Femur (tissue), 1 donor: ENCODE measurements around the gene ABT1.

Experiments
- DNase-seq: peaks from one replicate; pipeline ENCODE4 v3.0.0-alpha.2; 2017

The ABT1 gene

DNA sequence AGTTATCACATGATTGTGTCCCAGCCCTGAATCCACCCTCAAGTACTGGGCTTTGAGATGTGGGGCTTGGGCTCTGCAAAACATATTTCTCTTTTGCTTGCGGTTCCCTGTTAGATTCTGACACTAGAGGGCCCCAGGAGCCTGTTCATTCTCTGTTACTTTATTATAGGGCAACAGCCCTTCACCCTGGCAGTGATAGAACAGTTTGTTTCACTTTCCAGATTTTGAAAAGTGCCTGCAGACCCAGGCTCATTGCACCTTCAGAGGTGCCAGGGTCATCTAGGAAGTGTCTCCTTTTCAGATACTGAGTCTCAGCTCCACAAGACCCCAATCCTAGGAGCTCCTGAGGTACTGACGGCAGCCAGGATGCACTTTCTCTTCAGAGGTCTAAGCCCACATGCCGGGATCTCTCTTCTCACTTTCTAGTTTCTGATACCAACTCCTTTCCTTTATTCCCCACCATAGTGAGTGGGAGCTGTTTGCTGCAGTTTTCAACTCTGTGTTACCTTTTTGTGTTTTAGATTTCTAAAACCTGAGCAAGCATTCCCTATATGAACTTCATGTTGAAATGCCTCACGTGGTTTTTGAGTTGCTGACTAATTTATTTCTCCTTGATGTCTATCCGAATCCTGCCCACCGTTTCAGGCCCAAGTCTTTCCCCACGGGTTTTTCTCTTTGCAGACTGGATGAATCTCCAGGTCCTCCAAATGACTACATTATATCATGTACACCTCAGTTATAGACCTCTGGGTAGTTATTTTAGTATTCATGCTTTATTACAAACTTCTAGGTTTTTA is 10.9 kb downstream of the ABT1 start:
- peak; percentile 52 for DNase-seq

DNA sequence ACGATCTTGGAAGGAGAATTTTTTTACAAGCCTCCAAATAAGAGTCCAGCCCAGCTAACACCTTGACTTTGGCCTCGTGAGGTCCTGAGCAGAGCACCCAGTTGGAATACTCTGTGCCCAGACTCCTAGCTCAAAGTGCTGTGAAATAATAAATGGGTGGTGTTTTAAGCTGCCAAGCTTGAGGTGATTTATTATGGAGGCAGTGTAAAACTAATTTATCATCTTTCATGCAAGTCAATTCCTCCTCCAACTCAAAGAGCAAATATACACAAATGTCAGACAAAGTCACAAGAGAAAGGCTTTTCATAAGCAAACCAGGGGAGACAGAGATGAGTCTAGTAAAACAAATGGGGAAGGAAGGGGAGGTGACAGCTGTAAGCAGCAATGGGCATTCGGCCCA is 12.7 kb downstream of the ABT1 start:
- no peak for DNase-seq

- no peak for DNase-seq
Measured at GRCh38 chr6:26611599-26611998, 14.8 kb downstream of the ABT1 start.

GRCh38 chr6:26613201-26613600 is 16.4 kb downstream of the ABT1 start:
- DNase-seq, result no peak

DNA sequence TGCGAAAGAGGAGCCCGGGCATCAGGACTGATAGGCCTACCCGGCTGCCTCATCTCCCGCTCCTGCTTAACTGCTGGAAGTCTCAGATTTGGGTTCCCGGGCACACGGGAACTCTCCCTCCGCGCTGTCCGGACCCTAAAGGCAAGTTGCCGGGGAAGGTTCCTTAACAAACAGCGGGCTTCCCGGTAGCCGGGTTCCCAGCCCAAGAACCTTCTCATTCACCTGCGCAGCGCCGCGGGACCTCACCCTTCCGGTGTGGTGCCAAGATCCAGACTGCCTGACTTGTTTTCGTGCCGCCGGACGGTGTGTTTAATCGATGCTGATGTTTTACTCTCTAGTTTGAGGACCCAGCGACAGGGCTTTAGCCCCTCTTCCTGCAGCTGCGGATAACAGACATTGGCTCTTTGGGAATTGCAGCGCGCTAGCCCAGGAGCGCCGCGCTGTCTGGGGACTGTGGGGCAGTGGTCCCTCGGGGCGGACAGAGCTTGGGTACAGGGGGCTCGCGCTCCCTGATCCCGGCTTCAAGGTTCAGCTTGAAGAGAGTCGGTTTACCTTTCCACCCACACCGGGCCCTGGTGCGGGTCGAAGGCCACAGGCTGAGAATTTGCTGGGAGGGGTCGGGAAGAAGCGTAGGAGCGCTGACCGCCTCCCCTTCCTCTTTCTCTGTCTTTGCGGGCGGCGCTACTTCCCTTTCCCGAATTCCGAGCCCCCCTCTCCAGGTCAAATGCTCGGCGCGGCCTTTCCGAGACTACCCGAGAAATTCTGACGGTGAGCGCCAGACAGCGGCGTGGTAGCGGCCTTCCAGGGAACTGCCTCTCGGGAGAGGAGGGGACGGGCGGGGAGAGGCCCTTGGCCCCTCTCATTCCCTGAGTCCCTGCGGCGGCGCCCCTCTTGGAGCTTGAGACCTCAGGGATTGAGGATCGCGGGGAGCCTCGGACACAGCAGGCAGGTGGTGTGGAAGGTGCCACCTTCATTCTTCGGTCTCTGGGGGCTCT is 17.2 kb downstream of the ABT1 start:
- no peak for DNase-seq

DNA sequence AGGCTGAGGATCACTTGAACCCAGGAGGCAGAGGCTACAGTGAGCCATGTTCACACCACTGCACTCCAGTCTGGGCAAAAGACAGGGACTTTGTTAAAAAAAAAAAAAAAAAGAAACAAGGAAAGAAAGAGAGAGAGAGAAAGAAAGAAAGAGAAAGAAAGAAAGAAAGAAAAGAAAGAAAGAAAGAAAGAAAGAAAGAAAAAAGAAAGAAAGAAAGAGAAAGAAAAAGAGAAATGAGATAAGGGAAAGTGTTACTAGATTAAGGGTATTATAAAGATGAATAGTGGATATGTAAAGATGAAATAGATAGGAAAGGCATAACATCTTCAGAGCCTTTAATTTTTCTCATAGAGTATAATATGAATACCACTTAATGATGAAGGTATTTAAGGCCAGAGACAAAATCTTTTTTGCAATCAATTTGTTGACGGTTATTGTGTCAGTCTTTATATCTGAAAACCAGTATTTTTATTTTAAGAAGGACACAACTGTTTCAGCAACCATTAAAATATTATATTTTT is 26.6 kb downstream of the ABT1 start:
- no peak for DNase-seq

DNA sequence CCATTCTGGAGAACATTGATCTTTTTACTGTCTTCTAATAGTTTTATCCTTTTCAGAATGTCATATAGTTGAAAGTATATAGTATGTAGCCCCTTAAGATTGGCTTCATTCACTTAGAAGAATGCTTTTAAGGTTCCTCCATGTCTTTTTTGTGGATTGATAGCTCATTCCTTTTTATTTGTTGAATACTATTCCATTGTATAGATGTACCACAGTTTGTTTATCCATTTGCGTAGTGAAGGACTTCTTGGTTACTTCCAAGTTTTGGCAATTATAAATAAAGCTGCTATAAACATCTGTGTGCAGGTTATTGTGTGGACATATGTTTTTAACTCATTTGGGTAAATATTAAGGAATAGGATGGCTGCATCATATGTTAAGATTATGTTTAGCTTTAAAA is 27.8 kb downstream of the ABT1 start:
- DNase-seq, result no peak

DNA sequence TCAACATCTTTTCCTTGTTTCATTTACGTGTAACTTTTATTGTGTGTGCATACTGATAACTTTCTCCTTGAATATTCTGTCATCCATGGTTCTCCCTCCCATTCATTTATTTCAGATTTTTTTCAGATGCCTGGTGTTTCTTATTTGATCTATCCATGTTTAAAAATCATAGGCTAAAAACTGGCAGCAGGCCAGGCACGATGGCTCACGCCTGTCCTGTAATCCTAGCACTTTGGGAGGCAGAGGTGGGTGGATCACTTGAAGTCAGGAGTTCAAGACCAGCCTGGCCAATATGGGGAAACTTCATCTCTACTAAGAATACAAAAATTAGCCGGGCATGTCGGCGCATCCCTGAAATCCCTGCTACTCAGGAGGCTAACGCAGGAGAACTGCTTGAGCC is 31.1 kb downstream of the ABT1 start:
- no peak for DNase-seq

DNA sequence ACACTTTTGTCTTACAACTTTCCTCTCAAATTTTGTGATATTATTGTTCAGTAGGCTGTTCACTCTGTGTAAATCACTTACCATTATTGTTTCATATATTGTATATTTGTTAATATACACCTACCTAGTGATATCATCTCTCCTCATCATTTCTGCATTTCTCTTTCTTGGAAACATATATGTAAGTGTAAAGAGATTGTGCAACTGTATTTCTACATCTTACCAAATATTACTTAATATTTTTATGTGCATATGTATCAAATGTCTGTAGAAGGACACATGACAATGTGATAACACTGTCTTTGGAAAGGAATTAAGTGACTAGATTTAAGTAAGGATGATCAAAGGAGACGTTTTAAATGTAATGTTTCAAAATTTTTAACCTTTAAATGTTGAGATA is 32.6 kb downstream of the ABT1 start:
- no peak for DNase-seq

- DNase-seq, result no peak
Measured at GRCh38 chr6:26640806-26641205, 44.1 kb downstream of the ABT1 start.

GRCh38 chr6:26646074-26646473 is 49.3 kb downstream of the ABT1 start:
- no peak for DNase-seq
